HG02763 (cell line): ENCODE data around the gene NTMT2.
"Not testable (repeated sequence)": the region's sequence is repeated elsewhere in the genome, so short reads cannot be mapped to it uniquely, and the experiment has no call there.

Experiments
- ATAC-seq: cut with Tn5 transposase; IDR thresholded peaks from one replicate; pipeline ENCODE4 v1.9.1; 2021; ENCODE audit warnings: mild to moderate bottlenecking, moderate library complexity; ENCODE audit not compliant: unreplicated experiment

Gene NTMT2

DNA sequence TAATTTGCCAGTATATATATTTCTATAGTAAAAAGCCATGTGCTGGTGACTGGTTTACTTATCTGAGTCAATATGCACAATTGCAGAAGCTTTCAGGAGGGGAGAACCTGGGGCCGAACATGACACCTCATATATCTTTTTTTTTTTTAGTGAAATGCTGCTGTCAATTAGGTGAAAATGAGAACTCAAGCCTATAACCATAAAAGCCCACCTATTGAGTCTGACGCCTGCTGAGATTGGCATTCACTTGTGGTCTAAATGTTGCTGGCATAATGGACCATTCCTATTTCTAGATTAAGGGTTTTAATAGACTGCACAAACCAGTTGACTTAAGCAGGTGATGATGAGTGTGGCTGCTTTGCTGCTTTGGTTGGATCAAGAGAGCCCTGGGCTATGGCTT, 10.8 kb downstream of the NTMT2 start:
- ATAC-seq: no peak

DNA sequence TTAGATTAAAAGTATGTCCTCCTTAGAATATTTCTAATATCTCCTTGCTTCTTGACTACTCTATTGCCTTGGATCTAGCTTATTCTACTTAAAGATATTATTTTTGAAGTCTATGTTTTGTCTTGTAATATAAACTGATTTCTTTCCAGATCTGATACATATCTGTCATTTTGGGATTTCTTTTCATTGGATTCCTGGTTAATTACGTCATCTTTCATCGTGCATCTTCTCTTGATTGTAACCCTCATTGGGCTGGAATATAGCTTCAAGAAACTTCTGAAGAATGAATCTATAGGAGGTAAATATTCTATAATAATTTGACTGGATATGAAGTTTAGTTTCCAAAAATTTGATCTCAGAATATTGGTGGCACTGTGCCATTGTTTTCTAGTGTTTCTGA, 12.1 kb downstream of the NTMT2 start:
- ATAC-seq: no peak

DNA sequence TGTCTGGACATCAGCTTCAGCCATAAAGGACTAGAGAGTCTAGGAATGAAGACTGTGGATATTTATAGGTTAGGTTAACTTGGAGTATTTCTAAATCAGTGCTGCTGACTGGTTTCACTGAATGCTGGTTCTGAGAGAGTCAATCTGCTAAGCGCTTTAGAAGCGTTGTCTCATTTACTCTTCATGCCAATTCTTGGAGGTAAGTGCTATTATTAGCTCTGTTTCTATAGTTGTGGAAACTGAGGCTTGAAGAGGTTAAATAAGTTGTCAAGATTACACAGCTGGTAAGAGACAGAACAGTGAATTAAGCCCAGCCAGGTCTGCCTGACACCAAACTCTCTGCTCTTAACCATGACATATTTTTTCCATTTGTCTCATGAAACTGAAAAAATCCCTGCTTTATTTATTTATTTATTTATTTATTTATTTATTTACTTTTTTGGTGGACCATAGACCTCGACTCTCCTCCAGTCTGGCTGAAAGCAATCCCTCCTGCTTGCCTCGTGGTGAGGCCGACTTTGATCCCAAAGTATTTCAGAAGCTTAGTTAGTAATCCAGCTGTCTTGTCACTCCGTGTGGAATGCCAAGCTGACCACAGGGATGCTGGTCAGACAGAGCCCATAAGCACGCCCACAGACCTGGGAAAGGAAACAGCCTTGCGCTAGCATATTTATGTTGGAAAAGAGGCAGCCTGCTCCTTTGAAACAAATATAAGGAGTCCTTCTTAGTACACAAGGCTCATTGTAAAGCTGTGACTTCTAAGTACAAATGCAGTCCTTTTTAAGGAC, 16.9 kb downstream of the NTMT2 start:
- ATAC-seq: no peak

DNA sequence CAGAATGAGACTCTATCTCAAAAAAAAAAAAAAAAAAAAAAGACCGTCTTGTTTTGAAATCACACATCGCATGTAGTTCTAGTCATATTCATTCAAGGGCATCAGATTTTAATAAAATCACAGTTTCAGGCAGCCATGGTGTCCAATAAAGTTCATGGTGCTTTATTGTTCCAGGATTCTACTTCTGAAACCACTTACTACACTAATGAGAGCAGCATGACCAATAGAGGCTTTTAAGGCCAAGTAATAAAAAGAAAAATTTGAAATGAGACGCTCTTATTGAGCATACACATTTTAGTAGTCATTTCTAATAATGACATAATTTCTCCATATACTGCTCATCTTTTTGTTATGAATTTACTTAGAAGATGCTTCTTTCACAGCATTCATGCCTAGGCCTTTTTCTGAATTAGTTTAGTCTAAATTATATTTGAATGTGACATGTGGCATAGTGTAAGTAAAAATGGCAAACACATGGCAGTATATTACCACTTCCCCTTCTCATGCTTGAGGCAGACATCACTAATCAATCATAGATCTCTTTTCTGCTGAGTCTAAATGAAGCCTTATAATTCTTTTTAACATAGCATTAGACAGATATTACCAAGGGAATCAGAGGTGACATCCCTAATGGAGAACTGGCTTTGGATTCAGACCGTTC, 18.5 kb downstream of the NTMT2 start:
- ATAC-seq: no peak

DNA sequence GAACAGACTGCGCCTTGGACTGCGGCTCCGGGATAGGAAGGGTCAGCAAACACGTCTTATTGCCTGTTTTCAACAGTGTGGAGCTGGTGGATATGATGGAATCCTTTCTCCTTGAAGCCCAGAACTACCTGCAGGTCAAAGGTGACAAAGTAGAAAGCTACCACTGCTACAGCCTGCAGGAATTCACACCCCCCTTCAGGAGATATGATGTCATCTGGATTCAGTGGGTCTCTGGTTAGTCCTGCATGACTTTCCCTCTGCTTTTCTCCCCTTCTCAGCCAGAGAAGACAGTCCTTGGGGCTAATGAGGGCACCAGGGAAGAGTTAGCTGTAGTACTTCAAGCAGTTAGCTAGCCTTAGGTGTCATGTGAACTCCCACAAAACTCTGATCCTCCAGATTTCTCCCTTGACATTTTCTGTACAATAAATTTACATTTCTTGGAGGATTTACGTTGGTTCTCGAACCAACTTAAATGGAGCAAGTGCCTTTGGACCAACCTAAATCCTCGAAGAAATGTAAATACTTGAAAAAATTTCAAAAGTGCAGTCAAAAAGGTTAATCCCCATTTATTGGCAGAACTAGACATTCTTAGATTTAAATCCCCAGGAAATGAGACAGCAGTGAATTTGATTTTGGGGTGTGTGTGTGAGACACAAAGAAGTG, 20.9 kb downstream of the NTMT2 start:
- ATAC-seq: no peak

DNA sequence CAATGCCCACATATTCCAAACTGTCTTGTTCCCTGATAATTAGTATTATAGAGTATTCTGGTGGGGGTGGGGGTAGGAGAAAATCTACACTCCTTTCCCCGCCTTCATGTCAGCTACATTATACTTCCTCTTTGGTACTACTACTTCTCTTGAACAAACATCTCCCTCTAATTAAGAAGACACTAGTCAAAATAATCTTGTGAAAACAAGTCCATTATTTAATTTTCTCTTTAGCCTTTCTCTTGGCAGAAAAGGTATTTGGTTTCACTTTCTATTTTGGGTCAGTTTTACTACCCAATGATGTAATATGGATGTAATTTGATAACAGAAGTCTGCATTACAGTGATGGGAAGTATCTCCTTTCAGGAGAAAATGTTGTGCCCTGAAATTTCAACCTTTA, 22.5 kb downstream of the NTMT2 start:
- no peak for ATAC-seq

DNA sequence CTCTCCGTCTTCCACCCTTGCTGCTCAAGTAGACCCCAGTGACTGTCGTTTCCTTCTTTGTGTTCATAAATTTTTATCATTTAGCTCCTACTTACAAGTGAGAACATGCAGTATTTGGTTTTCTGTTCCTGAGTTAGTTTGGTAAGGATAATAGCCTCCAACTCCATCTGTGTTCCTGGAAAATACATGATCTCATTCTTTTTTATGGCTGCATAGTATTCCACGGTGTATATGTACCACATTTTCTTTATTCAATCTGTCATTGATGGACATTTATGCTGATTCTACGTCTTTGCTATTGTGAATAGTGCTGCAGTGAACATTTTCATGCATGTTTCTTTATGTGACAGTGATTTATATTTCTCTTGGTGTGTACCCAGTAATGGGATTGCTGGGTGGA, 24.8 kb downstream of the NTMT2 start:
- ATAC-seq: not testable (repeated sequence)

DNA sequence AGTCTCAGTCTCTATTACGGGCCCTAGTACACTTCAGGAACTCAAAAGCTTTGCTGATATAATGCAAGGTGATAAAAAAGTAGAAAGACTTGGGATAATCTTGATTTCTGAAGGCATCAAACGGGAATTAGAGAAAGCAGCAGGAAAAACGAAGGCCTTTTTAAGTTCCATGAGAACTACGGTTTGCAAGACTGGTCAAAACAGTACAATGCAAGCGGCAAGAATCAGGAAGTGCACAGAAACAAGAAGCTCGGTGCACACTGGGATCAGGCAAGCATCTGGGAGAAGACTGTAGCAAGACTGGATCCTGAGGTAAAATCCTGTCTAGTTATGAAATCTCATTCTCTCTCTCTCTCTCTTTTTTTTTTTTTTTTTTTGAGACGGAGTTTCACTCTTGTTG, 28.6 kb downstream of the NTMT2 start:
- ATAC-seq: no peak

DNA sequence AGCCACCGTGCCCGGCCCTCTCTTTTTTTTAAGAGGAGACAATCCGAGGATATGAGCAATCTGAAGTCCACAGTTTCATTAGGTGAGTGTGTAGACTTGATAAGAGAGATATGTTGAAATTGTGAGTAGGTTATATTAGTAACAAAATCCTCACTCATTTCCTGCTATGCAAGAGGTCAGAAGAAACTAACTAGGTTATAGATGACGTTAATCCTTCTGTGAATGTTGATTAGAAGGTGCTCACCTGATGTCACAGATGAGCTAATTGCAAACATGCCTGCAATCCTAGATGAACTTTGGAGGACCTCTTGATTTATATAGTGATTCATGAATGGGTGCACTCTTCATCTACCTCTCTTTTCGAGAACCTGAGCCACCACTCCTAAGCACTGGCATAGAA, 29.3 kb downstream of the NTMT2 start:
- ATAC-seq: no peak

DNA sequence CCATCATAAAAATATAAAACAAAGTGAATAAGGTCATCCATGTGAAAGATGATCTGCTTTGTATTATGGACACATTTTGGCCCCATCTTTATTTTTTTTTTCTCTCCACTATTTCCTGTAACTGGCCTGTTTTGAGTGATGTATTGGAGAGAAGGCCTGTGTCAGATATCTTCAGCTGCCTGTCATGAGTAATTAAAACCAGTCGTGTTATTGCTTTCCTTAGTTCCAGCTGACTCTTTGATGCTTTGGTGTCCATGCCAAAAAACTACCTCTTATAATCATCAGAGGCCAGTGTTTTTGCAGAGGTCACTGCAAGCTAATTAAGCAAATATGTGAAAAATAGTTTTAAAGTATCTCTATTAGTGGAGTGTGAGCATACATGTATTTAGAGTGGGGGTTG, 29.7 kb downstream of the NTMT2 start:
- ATAC-seq: no peak

DNA sequence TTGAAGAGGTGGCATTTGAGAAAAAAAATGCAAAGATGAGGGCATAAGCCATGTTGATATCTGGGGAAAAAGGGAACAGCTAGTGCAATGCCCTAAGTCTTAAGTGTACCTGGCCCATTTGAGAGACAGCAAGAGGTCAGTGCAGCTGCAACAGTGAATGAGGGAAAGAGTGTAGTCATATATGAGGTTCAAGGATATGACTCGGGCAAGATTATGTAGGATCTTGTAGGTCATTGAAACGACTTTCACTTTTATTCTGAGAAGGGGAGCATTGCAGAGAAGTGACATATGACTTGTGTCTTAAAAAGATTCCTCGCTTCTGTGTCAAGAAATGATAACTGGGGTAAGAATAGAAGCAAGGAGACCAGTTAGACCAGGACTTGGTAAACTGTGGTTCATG, 31.0 kb downstream of the NTMT2 start:
- ATAC-seq: no peak

DNA sequence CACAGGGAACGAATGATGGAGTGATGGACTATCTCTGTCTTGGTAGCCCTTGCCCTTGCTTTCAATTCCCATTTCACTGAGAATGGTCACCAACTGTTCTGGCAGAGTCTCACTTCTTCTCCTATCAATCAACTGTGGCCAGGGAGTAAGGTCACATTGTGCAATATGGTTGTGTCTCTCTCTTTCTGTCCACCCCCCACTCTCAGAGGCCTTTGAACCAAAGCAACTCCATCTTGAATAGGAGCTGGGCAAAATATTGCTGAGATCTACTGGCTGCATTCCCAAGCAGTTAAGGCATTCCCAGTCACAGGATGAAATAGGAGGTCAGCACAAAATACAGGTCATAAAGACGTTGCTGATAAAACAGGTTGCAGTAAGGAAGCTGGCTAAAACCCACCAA, 36.7 kb downstream of the NTMT2 start:
- no peak for ATAC-seq

DNA sequence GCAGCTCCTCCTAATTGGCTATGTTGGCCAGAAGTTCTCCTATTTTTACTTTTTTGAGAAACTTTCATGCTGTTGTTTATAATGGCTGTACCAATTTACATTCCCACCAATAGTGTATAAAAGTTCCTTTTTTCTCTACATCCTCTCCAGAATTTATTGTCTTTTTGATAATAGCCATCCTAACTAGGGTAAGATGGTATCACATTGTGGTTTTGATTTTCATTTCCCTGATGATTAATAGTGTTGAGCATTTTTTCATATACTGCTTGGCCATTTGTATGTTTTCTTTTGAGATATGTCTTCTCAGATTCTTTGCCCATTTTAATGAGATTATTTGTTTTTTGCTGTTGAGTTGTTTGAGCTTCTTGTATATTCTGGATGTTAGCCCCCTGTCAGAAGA, 46.8 kb downstream of the NTMT2 start:
- no peak for ATAC-seq

DNA sequence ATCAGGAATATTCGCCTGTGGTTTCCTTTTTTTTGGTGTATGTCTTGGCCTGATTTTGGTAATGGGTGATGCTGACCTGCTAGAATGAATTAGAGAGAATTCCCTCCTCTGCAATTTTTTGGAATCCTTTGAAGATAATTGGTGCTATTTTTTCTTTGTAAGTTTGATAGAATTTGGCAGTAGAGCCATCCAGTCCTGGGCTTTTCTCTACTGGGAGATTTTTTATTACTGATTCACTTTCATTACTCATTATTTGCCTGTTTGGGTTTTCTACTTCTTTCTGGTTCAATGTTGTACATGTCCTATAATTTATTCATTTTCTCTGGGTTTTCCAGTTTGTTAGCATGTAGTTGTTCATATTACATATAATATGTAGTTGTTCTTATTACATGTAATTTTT, 48.7 kb downstream of the NTMT2 start:
- ATAC-seq: no peak

DNA sequence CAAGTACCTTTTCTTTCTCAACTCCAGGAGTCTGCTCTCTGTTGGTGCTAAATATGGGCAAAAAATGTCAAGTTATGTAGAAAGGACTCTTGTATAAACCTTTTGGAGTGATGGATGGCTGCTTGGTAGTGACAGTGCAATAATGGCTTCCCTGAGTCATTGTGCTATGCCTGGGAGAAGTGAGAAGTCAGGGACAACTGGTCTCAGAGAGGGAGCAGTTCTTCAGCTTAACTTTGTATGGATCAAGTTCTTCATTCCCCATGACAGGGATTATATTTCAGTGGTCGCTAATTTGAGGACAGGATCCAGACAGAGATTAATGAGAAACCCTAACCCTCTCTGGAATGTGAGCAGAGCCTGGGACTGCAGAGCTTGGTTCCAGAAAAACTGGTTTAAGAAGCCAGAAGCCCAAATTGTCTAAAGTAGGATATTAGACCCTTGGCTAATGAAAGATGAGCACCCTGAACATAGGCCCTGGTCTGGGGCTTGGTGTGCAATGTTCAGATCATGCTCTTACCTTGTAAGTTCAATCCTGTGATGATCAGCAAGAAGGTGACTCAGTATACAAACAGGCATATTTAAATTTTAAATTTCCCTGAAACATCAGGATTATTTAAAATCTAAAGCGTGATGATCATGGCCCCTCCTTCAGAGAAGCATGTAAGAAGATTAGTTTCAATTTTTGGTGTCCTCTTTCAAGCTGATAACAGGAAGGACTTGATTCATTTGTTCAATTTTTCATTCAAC, 50.9 kb downstream of the NTMT2 start:
- no peak for ATAC-seq

DNA sequence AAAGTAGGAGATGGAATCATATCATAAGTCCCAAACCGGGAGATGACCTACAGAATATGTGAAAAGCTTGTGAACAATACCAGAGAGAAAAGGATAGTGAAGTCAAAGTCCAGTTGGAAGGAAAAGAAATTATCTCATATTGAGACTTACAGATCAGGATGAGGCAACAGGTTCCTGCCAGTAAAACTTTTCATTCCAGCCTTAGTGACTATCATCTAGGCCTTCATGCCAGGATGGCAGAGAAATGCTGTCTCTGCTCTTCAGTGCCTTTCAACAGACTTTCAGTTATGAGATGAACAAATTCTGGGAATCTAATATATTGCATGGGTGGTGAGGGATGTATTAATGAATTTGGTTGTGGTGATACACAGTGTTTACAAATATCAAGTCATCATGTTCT, 52.3 kb downstream of the NTMT2 start:
- no peak for ATAC-seq

DNA sequence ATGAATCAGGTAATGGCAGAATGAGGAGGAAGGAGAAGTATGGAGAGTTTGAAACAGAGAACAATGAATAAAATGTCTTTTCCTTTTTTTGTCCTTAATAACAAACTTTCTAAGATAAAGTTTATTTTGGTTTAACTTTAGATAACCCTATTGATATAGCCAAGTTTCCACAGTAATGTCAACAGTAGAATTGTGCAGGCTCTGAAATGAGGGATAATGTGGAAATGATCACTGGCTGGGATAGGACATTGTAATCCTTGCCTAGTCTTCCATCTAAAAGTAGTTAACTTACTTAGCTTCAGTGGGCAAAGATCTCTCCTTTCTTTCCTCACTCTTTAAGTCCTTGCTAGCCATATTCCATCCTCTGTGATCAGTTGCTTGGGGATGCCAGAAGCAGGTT, 52.8 kb downstream of the NTMT2 start:
- ATAC-seq: no peak

DNA sequence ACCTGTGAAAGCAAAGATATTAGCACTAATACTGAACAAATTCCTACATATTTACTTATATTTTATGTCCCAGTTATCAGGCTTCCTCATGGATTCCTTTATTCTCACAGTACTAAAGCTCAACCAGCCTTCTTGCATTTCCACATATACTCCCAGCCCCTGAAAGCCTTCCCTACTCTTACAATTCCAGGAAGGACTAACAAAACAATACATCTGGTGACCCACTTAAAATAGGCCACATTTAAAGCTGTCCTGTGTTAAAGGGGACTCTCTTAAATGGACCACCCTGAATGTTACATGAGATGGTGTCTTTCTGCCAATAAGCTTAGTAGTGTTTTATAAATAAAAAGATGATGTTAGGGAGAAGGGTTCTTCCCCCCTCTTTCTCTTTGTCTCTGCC, 54.4 kb downstream of the NTMT2 start:
- no peak for ATAC-seq

DNA sequence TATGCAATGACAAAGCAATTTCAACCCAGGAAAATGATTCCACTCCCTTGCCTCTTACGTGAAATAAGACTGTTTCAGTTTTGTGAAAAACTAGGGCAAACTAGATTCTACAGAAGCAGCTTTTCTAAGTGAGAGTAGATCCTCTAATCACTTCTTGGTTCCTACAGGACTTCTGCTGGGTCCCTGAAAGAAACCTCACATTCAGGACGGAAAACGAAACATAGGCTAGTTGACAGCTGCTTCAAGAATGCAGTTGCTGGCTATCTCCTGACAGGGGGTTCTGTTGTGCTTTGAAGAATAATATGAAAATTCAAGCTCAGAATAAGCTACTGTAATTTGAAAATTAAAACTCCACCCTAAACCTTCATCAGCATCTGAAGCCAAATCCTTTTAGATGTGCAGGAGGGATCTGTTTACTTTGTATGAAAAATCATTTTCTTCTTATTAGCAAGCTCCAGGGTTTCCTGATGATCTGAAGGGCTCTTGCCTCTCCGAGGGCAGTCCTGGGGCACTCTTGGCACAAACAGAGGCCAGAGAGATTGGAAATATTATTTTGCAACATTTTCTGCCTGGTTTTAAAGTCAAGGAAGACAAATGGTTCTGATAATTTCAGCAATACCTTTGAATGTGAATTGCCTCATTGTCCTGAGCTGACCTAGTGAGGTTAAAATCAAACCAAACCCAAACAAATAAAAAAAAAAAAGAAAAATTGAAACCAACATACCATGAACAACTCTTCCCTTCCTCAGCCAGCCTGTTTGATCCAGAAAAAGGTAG, 55.0 kb downstream of the NTMT2 start:
- no peak for ATAC-seq

DNA sequence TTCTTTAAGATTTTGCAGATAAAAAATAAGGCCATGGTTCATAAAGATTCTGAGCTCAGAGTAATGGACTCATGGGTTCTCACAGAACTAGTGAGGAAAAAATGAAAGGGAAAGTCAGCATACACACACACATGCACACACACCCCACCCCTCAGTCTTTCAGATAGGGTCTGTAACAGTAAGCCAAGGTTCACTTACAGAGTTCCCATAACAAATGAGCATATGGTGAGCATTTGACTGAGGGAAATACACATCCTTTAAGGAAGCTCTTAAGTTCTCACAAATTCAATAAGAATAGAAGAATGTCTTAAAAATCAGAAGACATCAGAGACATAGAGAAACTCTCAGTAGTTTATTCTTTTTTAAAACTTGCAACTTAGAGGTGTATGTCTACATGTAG, 57.9 kb downstream of the NTMT2 start:
- no peak for ATAC-seq

DNA sequence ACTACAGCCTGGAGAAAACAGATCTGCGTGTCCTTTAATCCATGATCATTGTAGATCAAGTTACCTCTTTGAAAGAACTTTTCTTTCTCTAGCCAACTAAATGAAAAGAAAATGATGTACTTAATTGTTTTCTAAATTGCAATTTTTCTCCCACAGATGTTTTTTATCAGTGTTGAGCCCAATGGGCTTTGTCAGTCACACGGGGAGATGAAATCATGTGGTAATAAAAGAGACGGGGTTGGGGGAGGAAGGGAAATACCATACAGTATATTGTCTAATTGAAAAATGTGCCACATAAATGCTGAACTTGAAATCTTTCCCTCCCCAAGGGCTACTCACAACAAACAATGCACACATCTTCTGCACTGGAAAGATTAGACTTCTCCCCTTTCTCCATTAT, 58.4 kb downstream of the NTMT2 start:
- no peak for ATAC-seq
